LoVo (cell line): ENCODE data around the gene GLIPR1L2.
"Not testable (repeated sequence)": the region's sequence is repeated elsewhere in the genome, so short reads cannot be mapped to it uniquely, and the experiment has no call there.

Experiments
- DNase-seq: peaks from one replicate; pipeline ENCODE4 v3.0.0-alpha.2; 2016; ENCODE audit warnings: low spot score

Gene GLIPR1L2

DNA sequence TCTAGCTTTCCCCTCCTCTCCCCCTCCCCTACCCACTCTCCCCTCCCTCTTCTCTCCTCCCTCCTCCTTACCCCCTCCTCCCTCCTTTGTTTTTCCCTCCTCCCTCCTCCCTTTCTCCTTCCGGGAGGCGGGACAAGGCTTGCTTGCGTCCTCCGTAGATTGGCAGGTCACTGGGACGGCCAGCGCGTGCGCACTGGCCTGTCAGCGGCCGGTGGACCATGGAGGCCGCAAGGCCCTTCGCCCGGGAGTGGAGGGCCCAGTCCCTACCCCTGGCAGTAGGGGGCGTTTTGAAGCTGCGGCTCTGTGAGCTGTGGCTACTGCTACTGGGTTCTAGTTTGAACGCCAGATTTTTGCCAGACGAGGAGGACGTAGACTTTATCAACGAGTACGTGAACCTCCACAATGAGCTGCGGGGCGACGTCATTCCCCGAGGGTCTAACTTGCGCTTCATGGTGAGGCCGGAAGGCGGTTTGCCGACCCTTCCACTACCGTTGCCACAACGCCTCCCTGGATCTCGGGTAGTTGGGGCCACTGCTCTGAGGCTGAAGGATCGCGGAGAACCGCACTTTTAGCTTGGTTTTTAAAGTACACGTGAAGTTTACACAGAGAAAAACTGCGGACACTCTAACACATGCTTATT lies at the start of gene GLIPR1L2:
Gene GLIPR1L2, plus strand, starts transcription at position 191 of the 640 bp plus-strand sequence. Its CDS starts 28 bp downstream, at position 219.
- peak; percentile 98 for DNase-seq

DNA sequence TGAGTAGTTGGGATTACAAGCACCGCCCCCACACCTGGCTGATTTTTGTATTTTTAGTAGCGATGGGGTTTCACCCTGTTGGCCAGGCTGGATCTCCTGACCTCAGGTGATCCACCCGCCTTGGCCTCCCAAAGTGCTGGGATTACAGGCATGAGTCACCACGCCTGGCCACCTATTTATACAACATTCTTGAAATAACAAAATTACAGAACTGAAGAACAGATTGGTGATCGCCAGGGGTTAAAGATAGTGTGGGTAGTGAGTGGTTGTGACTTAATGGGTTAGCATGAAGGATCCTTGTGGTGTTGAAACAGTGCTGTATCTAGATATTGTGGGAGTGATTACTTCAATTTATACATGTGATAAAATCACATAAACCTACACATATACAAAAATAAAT lies 49.0 kb upstream of the GLIPR1L2 start:
- DNase-seq, result no peak

DNA sequence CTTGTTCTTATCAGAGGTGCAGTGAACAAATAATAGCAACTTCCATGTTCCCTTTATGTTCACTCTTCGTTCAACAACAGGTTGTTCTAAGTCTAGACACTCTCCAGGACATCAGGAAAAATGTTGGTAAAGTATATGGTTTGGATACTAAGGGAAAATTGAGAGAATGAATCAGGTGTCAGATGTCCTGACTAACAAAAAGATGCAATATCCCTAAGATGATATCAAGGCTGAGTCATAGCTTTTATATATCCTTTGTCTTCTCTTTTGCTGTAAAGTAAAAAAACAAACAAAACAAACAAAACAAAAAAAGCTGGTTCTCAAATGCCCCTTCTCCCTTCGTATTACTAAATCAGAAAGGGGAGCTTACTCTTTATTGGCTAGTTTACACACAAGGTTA lies 45.4 kb upstream of the GLIPR1L2 start:
- DNase-seq, result no peak

DNA sequence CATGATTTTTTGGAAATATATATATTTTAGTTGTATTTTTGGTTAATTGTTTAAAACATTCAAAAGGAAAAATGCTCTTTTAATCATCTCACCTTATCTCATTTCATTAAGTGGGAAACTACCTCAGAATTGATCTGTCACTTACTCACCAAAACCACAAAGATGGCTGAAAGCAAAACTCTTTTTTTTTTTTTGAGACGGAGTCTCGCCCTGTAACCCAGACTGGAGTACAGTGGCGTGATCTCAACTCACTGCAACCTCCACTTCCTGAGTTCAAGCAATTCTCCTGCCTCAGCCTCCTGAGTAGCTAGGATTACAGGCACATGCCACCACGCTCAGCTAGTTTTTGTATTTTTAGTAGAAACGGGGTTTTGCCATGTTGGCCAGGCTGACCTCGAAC lies 44.7 kb upstream of the GLIPR1L2 start:
- DNase-seq, result not testable (repeated sequence)

DNA sequence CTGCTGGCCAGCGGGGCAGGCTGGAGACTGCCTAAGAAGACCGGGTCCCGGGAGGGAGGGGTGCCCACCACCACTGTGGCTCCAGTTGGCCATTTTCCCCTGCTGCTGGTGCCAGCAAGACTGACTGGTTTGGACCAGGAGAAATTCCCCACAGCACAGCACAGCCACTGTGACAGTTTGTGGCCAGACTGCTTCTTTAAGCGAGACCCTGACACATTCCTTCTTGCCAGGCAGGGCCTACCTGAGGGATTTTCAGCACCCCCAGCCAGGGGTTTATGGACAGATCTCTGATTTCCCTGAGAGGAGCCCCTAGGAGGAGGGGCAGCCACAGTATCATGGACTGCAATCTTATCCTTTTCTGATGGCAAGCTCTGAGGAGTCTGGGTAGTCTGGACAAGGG lies 40.9 kb upstream of the GLIPR1L2 start:
- no peak for DNase-seq

DNA sequence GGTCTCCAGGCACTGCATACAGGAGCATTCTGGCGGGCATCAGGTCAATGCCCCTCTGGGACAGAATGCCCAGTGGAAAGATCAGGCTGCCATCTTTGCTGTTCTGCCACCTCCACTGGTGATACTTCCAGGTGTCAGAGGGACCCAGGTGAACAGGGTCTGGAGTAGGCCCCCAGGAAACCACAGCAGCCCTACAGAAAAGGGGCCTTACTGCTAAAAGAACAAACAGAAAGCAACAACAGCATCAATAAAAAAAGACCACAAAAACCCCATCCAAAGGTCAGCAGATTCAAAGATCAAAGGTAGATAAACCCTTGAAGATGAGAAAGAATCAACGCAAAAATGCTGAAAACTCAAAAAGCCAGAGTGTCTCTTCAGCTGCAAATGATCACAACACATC lies 40.5 kb upstream of the GLIPR1L2 start:
- no peak for DNase-seq

DNA sequence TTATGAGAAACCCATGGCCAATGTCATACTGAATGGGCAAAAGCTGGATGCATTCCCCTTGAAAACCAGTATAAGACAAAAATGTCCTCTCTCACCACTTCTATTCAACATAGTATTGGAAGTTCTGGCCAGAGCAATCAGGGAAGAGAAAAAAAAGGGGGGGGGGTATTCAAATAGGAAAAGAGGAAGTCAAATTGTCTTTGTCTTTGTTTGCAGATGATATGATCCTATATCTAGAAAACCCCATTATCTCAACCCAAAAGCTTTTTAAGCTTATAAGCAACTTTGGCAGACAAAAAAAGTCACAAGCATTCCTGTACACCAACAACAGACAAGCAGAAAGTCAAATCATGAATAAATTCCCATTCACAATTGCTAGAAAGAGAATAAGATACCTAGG lies 36.9 kb upstream of the GLIPR1L2 start:
- DNase-seq, result no peak

DNA sequence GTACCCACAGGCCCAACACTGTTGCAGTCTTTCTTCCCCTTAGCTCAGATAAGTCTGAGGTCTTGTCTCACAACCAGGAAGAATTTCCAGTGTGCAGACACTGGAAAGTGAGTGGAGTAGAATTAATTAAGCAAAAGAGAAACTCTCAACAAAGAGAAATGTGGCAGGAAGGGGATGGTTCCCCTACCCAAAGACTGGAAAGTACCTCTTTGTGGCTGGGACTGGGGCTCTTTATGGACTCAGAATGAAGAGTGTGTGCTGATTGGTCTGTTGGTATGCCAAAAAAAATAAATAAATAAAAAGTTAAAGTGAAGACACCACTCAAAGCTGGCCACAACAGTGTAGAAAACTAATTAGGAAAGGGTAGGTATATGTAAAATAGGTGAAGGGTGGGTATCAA lies 30.0 kb upstream of the GLIPR1L2 start:
- no peak for DNase-seq

DNA sequence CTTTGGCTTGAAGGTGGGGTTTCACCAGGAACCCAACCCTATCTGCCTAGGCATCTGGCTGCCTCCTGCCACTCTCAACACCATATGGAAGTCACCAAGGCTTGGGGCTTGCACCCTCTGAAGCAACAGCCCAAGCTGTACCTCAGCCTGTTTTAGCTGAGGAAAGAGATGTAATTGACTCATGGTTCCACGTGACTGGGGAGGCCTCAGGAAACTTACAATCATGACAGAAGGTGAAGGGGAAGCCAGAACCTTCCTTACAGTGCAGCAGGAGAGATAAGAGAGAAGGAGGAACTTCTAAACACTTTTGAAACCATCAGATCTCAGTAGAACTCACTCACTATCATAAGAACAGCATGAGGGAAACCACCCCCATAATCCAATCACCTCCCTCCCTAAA lies 29.5 kb upstream of the GLIPR1L2 start:
- no peak for DNase-seq

DNA sequence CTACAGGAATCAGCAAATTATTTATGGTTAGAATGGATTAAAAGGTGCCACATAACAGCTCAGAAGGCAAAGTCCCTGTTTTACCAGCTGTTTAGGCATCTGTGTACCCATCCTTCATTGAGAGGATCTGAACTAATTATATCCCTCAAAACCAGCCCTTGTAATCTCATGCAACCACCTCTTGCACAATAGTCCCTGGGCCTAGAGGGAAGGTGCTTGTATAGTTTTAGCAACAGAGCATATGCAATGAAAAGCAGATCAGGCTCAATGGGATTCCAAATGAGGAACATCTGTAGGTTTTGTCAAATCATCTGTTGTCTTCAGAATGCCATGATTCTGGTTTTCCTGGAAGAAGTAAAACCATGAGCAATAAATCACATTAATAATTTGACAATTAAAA lies 26.0 kb upstream of the GLIPR1L2 start:
- no peak for DNase-seq

DNA sequence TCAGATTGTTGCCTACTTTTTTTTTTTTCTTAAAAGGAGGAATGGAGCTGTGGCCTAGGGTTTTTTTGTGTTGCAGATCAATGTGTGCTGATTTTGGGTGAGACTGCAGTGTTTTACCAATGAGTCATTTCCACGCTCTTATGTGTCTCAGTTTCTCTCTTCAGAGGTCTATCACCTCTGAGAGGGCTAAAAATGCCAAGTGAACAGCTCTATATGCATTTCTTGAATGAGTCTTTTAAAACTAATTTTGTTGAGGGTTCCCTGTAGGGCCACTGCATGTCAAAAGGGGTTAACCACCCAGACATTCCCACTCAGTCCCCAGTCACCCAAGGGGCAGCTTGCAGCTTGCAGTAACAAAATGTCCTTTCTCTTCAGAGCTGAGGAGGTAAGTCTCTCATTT lies 24.3 kb upstream of the GLIPR1L2 start:
- DNase-seq, result no peak

DNA sequence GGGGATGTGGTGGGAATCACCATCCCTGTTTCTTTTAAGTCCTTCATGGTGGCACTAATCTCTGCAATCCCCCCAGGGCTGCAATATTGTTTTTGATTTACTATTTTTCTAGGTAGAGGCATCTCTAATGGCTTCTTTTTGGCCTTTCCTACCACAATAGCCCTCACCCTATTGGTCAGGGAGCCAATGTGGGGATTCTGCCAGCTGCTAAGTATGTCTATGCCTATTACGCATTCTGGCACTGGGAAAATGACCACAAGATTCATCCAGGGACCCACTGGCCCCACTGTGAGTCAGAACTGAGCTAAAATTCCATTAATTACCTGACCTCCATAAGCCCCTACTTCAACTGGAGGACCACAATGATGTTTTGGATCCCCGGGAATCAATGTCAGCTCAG lies 15.9 kb upstream of the GLIPR1L2 start:
- no peak for DNase-seq

DNA sequence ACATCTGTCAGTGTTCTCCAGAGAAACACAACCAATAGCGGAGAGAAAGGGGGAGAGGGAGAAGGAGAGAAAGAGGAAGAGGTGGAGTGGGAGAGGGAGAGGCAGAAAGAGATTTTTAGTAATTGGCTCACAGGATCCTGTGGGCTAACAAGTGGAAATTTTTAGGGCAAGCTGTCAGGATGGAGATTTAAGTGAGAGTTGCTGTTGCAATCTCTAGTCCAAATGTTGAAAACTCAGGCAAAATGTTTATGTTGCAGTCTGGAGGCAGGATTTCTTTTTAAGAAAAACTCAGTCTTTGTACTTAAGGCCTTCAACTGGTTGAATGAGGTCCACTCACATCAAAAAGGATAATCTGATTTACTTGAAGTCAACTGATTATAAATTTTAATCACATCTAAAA lies 12.5 kb upstream of the GLIPR1L2 start:
- DNase-seq, result no peak

DNA sequence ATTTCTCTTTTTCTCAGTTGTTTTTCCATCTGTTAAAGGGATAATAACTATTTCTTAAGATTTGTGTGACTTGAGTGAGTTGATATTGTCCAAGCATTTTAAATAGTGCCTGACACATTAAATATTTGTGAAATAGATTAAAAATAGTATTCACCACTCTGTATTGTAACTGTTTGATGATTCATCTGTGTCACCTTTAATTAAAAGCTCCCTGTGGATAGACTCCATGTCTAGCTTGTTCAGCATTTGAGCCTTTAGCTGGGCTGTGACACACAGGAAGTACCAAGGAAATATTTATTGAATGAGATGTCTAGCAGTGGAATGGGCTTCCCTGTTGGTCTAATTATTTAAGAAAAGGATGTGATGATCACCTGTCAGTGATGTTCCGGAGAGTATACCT lies 1.8 kb upstream of the GLIPR1L2 start:
- DNase-seq, result peak; percentile 24

DNA sequence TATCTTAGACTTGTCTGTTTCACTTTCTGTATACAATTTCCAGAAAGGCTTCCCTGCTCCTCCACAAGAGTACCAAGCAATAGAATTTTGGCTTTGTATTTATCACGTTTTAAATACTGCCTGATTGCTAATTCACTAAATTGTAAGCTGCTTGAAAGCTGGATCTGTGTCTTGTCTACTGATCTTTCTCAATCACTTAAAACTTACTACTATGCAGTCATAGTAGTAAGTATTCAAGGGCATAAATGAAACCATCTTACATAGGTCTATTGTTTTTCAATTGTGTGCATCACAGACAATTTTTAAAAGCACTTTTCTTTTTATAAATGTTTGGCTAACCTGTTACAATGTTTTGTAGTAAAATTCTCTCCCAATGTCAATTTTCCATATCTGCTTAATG lies 1.2 kb upstream of the GLIPR1L2 start:
- DNase-seq, result no peak

DNA sequence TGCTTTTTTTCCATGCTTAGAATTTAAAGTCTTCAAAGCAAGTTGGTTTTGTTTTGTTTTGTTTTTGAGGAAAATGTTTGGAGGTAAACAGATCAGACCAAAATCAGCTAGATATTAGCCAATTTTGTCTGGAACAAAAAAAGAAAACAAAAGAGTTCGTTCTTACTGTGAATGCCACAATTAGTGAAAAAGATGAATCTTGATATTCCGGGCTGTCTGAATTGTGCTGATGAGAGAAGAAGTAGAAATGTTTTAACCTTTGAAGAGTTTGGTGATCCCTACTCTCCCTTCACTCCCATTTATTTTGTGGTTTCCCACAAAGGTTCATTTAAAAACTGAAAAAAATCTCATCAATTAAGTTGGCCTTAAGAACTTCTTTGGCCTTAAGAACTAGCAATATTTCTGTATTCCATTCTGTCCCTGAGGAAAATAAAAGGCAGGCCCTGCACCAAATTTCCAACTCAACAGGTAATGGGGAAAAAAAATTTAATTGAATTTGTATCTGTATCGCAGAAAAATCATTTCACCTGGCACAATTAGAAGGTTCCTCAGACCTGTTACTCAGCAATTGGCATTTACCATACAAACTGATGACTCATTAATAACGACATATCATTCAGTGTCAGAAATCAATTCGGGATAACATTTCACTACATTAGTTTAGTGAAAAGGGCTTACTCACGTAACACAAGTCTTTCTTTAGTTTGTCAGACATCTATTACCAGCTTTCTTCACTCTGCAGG lies 562 bp upstream of the GLIPR1L2 start:
- no peak for DNase-seq

DNA sequence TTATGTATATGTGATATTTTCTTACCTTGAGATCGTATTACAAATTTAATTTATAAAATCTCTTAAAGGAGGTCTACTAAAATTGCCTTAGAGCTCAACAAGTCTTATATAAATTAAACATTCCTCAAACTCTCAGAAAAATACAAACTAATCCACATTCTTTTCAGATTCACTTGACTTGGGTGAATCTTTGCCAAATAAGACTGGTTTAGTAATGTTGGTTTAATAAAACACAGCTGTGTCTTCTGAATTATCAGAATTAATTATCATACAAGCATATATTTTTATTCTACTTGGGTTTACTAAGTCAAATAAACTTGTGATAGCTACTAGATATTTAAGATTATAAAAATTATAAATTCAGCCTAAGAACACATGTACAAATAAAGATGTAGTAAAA lies 13.3 kb downstream of the GLIPR1L2 start:
- DNase-seq, result no peak

DNA sequence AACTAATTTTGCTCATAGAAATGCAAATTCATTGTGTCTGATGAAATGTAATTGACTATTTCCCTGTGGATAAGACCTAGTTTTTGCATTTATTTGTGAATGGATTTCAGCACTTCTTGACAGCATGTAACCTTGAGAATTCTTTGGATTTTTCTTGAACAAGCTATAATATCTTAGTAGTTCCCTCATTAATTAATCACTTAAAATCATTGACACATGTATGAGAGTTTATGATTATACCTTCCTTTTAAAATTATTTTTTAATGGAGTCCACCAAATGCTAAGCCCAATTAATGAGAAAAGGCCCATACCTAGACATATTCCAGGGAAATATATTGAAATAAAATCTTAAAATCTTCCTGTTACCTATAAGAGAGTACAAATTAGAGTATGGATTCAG lies 16.8 kb downstream of the GLIPR1L2 start:
- no peak for DNase-seq

DNA sequence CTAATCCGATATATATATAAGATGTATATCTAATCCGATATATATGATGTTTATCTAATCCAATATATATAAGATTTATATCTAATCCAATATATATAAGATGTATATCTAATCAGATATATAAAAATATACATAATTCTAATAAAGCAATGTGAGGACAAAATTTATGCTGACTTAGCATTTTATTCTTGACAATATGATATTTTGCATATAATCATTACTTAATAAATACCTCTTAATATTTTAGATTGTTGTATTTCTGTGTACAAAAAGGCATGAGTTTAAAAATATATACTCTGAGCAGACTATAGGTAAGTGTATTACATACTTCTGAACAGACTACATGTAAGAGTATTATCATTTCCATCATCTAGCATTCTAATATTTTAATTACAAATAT lies 18.9 kb downstream of the GLIPR1L2 start:
- DNase-seq, result no peak

DNA sequence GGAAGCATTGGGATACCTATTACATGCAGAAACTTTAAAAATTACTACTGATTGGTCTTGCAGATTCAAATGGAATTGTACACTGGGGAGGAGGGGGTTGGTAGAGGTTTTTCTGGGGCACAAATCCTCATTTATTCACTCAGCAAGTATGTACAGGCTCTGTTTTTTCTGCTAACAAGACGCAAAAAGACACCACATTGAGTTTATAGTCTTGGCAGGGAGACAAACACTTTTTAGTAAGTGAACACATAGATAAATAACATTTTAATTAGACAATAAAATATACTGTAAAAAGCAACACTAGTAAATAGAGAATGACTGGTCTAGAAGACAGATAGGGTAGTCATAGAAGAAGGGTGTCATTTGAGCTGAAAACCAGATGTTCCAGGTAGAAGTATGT lies 23.8 kb downstream of the GLIPR1L2 start:
- no peak for DNase-seq

DNA sequence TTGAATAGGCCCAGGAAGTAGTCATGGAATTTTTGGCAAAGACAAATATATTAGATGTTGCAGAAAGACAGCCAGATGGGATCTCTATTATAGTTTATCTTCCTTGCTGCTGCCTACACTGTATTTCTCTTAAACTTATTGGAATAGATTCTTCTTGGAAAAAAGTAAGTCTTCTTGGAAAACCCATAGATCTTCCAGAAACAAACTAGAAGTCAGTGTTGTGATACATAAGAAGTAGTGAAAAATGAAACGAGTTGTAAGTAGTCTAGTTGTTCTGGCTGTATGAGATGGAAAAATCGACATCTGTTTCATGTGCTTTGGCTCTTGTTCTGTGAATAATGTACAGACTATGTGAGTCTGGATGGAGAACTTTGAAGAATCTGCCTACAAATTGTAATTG lies 29.0 kb downstream of the GLIPR1L2 start:
- no peak for DNase-seq

DNA sequence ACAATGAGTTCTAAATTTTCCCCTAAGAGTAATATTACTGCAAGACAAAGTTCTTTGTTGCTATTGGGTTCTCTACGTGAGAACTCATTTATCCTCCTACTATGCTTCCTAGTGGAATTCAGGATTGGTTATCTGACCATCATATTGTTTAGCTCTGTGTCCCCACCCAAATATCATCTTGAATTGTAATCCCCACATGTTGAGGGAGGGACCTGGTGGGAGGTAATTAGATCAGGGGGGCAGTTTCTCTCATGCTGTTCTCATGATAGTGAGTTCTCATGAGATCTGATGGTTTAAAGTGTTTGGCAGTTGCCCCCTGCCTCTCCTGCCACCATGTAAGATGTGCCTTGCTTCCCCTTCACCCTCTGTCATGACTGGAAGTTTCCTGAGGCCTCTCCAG lies 36.6 kb downstream of the GLIPR1L2 start:
- DNase-seq, result no peak

DNA sequence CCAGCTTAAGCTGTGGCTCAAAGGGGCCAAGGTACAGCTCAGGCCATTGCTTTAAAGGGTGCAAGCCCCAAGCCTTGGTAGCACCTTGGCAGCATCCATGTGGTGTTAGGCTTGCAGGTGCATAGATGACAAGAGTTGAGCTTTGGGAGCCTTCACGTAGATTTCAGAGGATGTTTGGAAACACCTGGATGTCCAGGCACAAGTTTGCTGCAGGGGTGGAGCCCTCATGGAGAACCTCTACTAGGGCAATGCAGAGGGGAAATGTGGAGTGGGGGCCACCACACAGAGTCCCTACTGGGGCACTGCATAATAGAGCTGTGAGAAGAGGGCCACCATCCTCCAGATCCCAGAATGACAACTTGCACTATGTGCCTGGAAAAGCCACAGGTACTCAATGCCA lies 37.9 kb downstream of the GLIPR1L2 start:
- no peak for DNase-seq

DNA sequence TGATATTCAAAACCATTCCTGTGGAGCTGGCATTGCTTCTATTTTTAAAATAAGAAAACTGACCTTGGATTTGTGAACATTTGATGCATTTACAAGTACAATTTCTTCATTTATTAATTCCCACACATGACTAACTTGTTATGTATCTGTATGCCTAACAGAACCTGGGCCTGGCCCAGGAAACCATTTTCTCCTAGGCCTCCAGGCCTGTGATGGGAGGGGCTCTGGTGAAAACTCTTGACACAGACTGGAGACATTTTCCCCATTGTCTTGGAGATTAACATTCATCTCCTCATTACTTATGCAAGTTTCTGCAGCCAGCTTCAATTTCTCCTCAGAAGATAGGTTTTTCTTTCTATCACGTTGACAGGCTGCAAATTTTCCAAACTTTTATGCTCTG lies 42.0 kb downstream of the GLIPR1L2 start:
- DNase-seq, result no peak
